HepG2 (cell line): ENCODE data around the gene NRL. TPM values are rescaled to one million over a fixed set of nuclear protein-coding genes. Genes with fewer than 3 reads are reported as not detected.

Experiments
- BHLHE40 ChIP-seq: IDR thresholded peaks from 2 replicates; pipeline ENCODE4 v1.6.1; 2011; ENCODE audit warnings: low read length, improper control_type of control experiment
- ELF4 ChIP-seq: sonication (generic); formaldehyde crosslinking; IDR thresholded peaks from 2 replicates; pipeline ENCODE4 v1.5.0; 2020; ENCODE audit warnings: missing genetic modification reagents, mild to moderate bottlenecking, moderate library complexity, borderline replicate concordance
- HOXD1 ChIP-seq: sonication (generic); formaldehyde crosslinking; IDR thresholded peaks from 2 replicates; pipeline ENCODE4 v1.5.0; 2020; ENCODE audit warnings: missing genetic modification reagents
- IRX3 ChIP-seq: sonication (generic); formaldehyde crosslinking; IDR thresholded peaks from 2 replicates; pipeline ENCODE4 v1.8.1; 2023; ENCODE audit warnings: mild to moderate bottlenecking, low read depth, missing genetic modification reagents, borderline replicate concordance
- KAT8 ChIP-seq: IDR thresholded peaks from 2 replicates; pipeline ENCODE4 v1.6.1; 2016; ENCODE audit warnings: missing genetic modification reagents, missing compliant biosample characterization
- KDM3A ChIP-seq: IDR thresholded peaks from 2 replicates; pipeline ENCODE4 v1.6.1; 2018; ENCODE audit warnings: low read depth, missing compliant biosample characterization
- MZF1 ChIP-seq: sonication (generic); formaldehyde crosslinking; IDR thresholded peaks from 2 replicates; pipeline ENCODE4 v1.8.1; 2023; ENCODE audit warnings: mild to moderate bottlenecking, missing genetic modification reagents, borderline replicate concordance
- NBN ChIP-seq: fragments of 450-650 bp; conservative IDR thresholded peaks from 2 replicates; pipeline ENCODE4 v1.6.1; 2017
- NFKB2 ChIP-seq: sonication (generic); formaldehyde crosslinking; IDR thresholded peaks from 2 replicates; pipeline ENCODE4 v1.4.0; 2020; ENCODE audit warnings: missing genetic modification reagents, borderline replicate concordance
- NONO ChIP-seq, 2 experiments: fragments of 450-650 bp in 1 of 2; sonication (generic) in 1 of 2; formaldehyde crosslinking in 1 of 2; IDR thresholded peaks in 1 of 2; conservative IDR thresholded peaks in 1 of 2; 2 replicates each; pipeline versions ENCODE4 v1.6.1 to v1.8.0; 2017 to 2022; ENCODE audit warnings: mild to moderate bottlenecking in 1 of 2, missing genetic modification reagents in 1 of 2, moderate library complexity in 1 of 2
- PRPF4 ChIP-seq: fragments of 200-400 bp; formaldehyde crosslinking; IDR thresholded peaks from 2 replicates; pipeline ENCODE4 v1.6.1; 2016; ENCODE audit warnings: low read length, low read depth; ENCODE audit not compliant: poor library complexity, severe bottlenecking
- SIX1 ChIP-seq: sonication (generic); formaldehyde crosslinking; IDR thresholded peaks from 2 replicates; pipeline ENCODE4 v1.4.0; 2020; ENCODE audit warnings: missing genetic modification reagents, borderline replicate concordance
- TEAD3 ChIP-seq: optimal IDR thresholded peaks from 2 replicates; pipeline ENCODE3; 2016; ENCODE audit warnings: borderline replicate concordance
- ZBTB25 ChIP-seq: IDR thresholded peaks from 2 replicates; pipeline ENCODE4 v1.6.1; 2018; ENCODE audit warnings: missing genetic modification reagents
- ZBTB26 ChIP-seq: IDR thresholded peaks from 2 replicates; pipeline ENCODE4 v1.6.1; 2016; ENCODE audit warnings: missing compliant biosample characterization, missing genetic modification reagents, borderline replicate concordance
- ZBTB8A ChIP-seq: sonication (generic); formaldehyde crosslinking; IDR thresholded peaks from 2 replicates; pipeline ENCODE4 v1.4.0; 2020; ENCODE audit warnings: mild to moderate bottlenecking, low read depth, missing genetic modification reagents, borderline replicate concordance
- ZFP90 ChIP-seq: sonication (generic); formaldehyde crosslinking; IDR thresholded peaks from 2 replicates; pipeline ENCODE4 v1.8.0; 2022; ENCODE audit warnings: missing genetic modification reagents, mild to moderate bottlenecking, inconsistent platforms, borderline replicate concordance
- ZNF562 ChIP-seq: sonication (generic); formaldehyde crosslinking; IDR thresholded peaks from 2 replicates; pipeline ENCODE4 v1.8.0; 2022; ENCODE audit warnings: missing genetic modification reagents, borderline replicate concordance
- ZNF564 ChIP-seq: sonication (generic); formaldehyde crosslinking; IDR thresholded peaks from 2 replicates; pipeline ENCODE4 v1.8.1; 2023; ENCODE audit warnings: mild to moderate bottlenecking, missing genetic modification reagents
- ZNF580 ChIP-seq: IDR thresholded peaks from 2 replicates; pipeline ENCODE4 v1.6.1; 2016; ENCODE audit warnings: low read depth, borderline replicate concordance
- ZNF629 ChIP-seq: sonication (generic); formaldehyde crosslinking; conservative IDR thresholded peaks from 2 replicates; pipeline ENCODE4 v1.5.0; 2020; ENCODE audit warnings: missing genetic modification reagents
- ZNF678 ChIP-seq: sonication (generic); formaldehyde crosslinking; IDR thresholded peaks from 2 replicates; pipeline ENCODE4 v1.4.0; 2020; ENCODE audit warnings: mild to moderate bottlenecking, missing genetic modification reagents
- ZSCAN22 ChIP-seq: sonication (generic); formaldehyde crosslinking; IDR thresholded peaks from 2 replicates; pipeline ENCODE4 v1.4.0; 2020; ENCODE audit warnings: mild to moderate bottlenecking, missing genetic modification reagents
- polyA plus RNA-seq, 8 experiments: library from polyadenylated mRNA; depleted of rRNA in 3 of 8; stranded (reverse) in 7 of 8; unstranded in 1 of 8; fragments of >200 nt; fragmentation: Illumina TruSeq in 4 of 8; extraction: Trizol in 4 of 8; gene quantifications; 2 replicates each; pipeline versions ENCODE4 v1.2.1 to v1.2.3, GENCODE V29; 2011 to 2016; ENCODE audit warnings: low read depth in 4 of 8, missing spikeins in 1 of 8, mixed read lengths in 1 of 8; ENCODE audit not compliant: insufficient read depth in 1 of 8
- total RNA-seq, 5 experiments: library from RNA; depleted of rRNA; stranded (reverse); fragments of >200 nt; fragmentation: Illumina TruSeq; extraction: Trizol; gene quantifications; 2 replicates each; pipeline ENCODE4 v1.2.3, GENCODE V29; 2016; ENCODE audit warnings: low read depth in 1 of 5

The NRL gene
- total and polyA plus RNA-seq, 2 of the 13 experiments (the other 11 are each of a cell fraction or from before 2014, with no cell fraction given) = 2.5 to 4.7 TPM

- TF ChIP-seq TEAD3 (CRISPR knock-in tag) = peak; percentile 97
- TF ChIP-seq SIX1 (CRISPR knock-in tag) = peak; percentile 90
- peak; percentile 99 for TF ChIP-seq KDM3A (CRISPR knock-in tag)
- TF ChIP-seq IRX3 (CRISPR knock-in tag) = no peak
- no peak for TF ChIP-seq ZNF678
- no peak for TF ChIP-seq NBN
- peak; percentile 99 for TF ChIP-seq ZBTB25 (CRISPR knock-in tag)
- TF ChIP-seq NONO (IDR thresholded peaks at IDR 0.05) = no peak
- peak; percentile 100 for TF ChIP-seq NONO (CRISPR knock-in tag; conservative IDR thresholded peaks at IDR 0.05)
- 0 out of 2 replicates have a peak, but pooled peaks have one; percentile 23 for TF ChIP-seq MZF1 (CRISPR knock-in tag)
- TF ChIP-seq ZFP90 (CRISPR knock-in tag) = peak; percentile 97; the same call in 1 of the 2 replicates
- TF ChIP-seq KAT8 = peak; percentile 99
- no peak for TF ChIP-seq ZBTB8A (CRISPR knock-in tag)
- TF ChIP-seq ZNF562 (CRISPR knock-in tag) = no peak
- TF ChIP-seq BHLHE40 = peak; percentile 79
- peak; percentile 38; the same call in 1 of the 2 replicates for TF ChIP-seq ELF4 (CRISPR knock-in tag)
- TF ChIP-seq ZSCAN22 (CRISPR knock-in tag) = peak; percentile 91
- peak; percentile 96 for TF ChIP-seq HOXD1
- peak; percentile 100 for TF ChIP-seq ZNF580 (CRISPR knock-in tag)
- peak; percentile 89 for TF ChIP-seq ZBTB26
- TF ChIP-seq ZNF564 (CRISPR knock-in tag) = peak; percentile 93; the same call in 1 of the 2 replicates
- peak; percentile 24 for TF ChIP-seq PRPF4
- peak; percentile 97 for TF ChIP-seq NFKB2
- peak; percentile 54; the same call in 1 of the 2 replicates for TF ChIP-seq ZNF629 (CRISPR knock-in tag)
Measured at GRCh38 chr14:24160850-24161804, 46.4 kb upstream of the NRL start, which contains the start of gene IRF9 (continued).
